Large intestine (tissue), 3 donors: ENCODE results near the gene LAS1L. TPM values are rescaled to one million over a fixed set of nuclear protein-coding genes. Genes with fewer than 3 reads are reported as not detected.
"Not testable (repeated sequence)": the region's sequence is repeated elsewhere in the genome, so short reads cannot be mapped to it uniquely, and the experiment has no call there.

Experiments
- DNase-seq, 2 donors: peaks; one replicate each; pipeline versions ENCODE4 v3.0.0 to v3.0.0-alpha.2; 2013
- H3K27ac ChIP-seq: one replicate; pipeline ENCODE4 v1.5.1; 2013; ENCODE audit warnings: low read length
- H3K27me3 ChIP-seq: 2 replicates; pipeline ENCODE4 v1.6.1; 2013; ENCODE audit warnings: low read length; ENCODE audit not compliant: control insufficient read depth, insufficient read depth
- H3K36me3 ChIP-seq: 2 replicates; pipeline ENCODE4 v1.6.1; 2013; ENCODE audit warnings: low read length; ENCODE audit not compliant: control insufficient read depth, insufficient read depth
- H3K4me1 ChIP-seq: one replicate; pipeline ENCODE4 v1.6.1; 2013; ENCODE audit warnings: low read length; ENCODE audit not compliant: control insufficient read depth, insufficient read depth
- H3K4me3 ChIP-seq: one replicate; pipeline ENCODE4 v1.5.1; 2013; ENCODE audit warnings: low read length
- H3K9me3 ChIP-seq: one replicate; pipeline ENCODE4 v1.6.1; 2013; ENCODE audit warnings: mild to moderate bottlenecking, low read depth, low read length, moderate library complexity; ENCODE audit not compliant: control insufficient read depth
- WGBS: methylation state at CpG from one replicate; pipeline ENCODE4 v1.1.5; 2013; ENCODE audit warnings: low lambda C conversion rate; ENCODE audit not compliant: insufficient coverage; 5-methylcytosine and 5-hydroxymethylcytosine counted together
- polyA plus RNA-seq: library from polyadenylated mRNA; unstranded; fragments of 120-200 nt; gene quantifications from one replicate; pipeline ENCODE4 v1.2.1, GENCODE V29; 2013

Gene LAS1L
- polyA plus RNA-seq, 1 donor: 27.7 TPM

DNA sequence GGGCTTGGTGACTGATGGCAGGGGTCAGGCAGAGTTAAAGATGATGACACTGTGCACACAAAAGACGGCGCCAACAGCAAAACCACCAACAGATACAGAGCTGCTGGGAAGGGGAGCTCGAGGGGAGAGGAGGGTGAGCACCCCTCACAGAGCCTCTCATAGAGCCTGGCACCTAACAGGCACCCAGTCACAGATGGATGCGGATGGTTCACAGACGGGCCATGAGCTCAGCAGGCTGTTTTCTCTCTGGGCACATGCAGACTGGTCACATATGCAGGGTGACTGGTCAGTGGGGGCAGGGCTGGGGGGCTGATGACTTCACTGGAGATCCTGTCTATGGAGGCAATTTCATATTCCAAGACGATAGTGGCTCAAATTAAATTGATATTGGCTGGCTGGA, 15.1 kb downstream of the LAS1L start:
- H3K36me3 ChIP-seq: peaks cover 39% of the 10 kb centered on the region
- not testable (repeated sequence) for DNase-seq, H3K27me3 ChIP-seq

DNA sequence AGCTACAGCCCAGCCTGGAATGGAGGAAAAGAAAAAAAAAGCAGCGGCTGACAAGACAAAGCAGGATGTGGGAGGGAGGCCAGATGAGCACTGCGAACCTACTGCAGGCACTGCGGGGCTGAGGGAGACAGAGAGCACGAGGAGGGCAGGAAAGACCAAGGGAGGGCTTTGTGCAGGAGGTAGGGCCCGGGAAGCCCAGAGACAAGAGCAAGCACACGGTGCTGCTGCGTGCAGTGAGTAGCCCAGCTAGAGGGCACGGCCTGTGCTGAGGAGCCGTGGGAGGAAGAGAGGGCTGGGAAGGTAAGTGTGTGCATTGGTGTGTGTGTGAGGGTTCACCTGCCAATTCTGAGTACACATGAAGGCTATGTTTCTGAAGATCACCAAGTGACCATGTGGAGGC, 15.6 kb downstream of the LAS1L start:
- DNase-seq, H3K9me3 ChIP-seq, H3K4me3 ChIP-seq, H3K27me3 ChIP-seq, H3K4me1 ChIP-seq, H3K27ac ChIP-seq: not testable (repeated sequence)
- no CpG with 5 or more reads among the region's 9 CpGs for WGBS
- peaks cover 38% of the 10 kb centered on the region for H3K36me3 ChIP-seq

More for the DNA sequence above, 15.1 kb downstream of the LAS1L start:
- not testable (repeated sequence) for H3K9me3 ChIP-seq, H3K4me1 ChIP-seq, H3K4me3 ChIP-seq, H3K27ac ChIP-seq
- no CpG with 5 or more reads among the region's 6 CpGs for WGBS

DNA sequence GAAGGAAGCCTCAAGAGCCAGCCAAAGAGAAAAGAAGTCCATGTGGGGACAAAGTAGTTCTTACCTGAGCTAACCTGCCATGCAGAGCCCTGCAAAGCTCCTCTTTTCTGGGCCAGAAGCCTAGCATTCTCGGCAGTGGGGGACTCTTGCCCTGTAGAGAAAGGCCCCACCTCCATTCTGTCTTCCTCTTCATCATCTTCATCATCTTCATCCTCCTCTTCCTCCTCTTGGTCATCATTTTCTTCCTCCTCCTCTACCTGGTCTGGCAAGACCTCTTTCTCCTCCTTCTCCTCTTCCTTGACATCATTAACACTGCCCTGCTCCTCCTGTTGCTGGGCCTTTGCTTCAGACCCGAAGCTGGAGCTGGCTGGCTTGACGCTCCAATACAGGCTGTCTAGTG, 16.7 kb downstream of the LAS1L start:
- H3K4me3 ChIP-seq: no peak overlapping the region
- no peaks in the 10 kb centered on the region for H3K4me1 ChIP-seq
- no peak for DNase-seq
- no peaks in the 10 kb centered on the region for H3K9me3 ChIP-seq
- peaks cover 30% of the 10 kb centered on the region for H3K36me3 ChIP-seq
- no CpG with 5 or more reads among the region's 3 CpGs for WGBS
- no peaks in the 10 kb centered on the region for H3K27me3 ChIP-seq
- no peak overlapping the region for H3K27ac ChIP-seq

DNA sequence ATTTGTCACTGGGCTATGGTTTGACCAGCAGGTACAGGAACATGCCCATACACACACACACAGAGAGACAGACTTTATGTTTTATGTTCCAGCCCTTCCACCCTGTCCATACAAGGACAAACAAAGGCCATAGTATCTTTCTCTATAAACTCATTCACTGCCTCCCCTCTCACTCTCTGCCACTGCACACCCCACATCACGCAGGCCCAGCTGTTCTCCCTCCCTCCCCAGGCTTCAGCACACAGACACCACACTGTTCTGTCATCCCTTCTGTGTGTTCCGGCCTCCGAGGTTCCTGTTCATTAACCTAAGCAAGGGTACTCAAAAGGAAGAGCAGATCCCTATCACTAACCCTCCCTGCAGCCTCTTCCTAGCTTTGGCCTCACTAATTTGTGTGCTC, 17.8 kb downstream of the LAS1L start:
- Histone ChIP-seq H3K36me3 (peaks cover 26% of the 10 kb centered on the region), H3K9me3 (no peaks in the 10 kb centered on the region), H3K4me1 (no peaks in the 10 kb centered on the region), H3K27ac (no peak overlapping the region), H3K27me3 (no peaks in the 10 kb centered on the region), H3K4me3 (no peak overlapping the region)
- WGBS: no CpG with 5 or more reads among the region's 3 CpGs
- DNase-seq: no peak

DNA sequence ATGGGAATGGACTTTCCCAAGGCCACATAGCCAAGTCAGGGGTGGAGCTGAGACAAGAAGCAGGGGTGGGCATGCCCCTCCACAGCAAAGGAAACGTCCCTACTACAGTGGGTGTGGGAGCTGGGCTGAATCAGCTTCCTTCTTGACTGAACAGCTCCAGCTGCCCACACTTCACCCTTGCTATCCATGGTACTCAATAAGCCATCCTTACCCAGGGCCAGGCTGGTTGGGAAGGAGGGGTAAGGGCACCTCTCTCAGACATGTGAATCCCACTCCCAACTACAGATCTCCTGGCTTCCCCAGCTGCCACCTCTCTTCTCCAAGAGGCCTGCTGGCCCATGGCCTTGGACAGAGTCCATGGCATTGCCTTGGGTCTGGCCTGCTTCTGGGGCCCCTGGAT, 21.0 kb downstream of the LAS1L start:
- Histone ChIP-seq H3K4me1 (no peaks in the 10 kb centered on the region), H3K27ac (no peak overlapping the region), H3K27me3 (no peaks in the 10 kb centered on the region), H3K4me3 (no peak overlapping the region), H3K36me3 (peaks cover 16% of the 10 kb centered on the region), H3K9me3 (no peaks in the 10 kb centered on the region)
- no CpG with 5 or more reads among the region's 1 CpG for WGBS
- DNase-seq: no peak

DNA sequence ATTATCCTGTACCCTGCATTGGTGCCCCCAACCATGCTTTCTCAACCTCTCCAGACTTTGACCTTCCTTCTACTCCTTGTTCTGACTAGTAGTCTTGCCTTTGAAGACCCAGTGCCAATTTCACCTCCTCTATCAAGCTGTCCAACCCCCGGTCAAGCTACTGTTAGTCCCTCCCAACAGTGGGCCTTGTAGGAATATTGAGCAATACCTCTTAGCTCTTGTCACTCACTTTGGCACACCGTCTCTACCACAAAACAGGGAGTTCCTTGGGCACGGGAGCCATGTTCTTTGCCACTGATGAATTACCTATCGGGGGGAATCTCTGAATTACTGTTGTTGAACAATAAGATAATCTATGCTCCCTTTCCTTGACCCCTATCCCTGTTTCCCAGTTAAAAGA, 25.2 kb downstream of the LAS1L start:
- H3K36me3 ChIP-seq: peaks cover 2% of the 10 kb centered on the region
- no peak overlapping the region for H3K4me3 ChIP-seq
- no CpG with 5 or more reads among the region's 4 CpGs for WGBS
- DNase-seq: no peak
- H3K27me3 ChIP-seq: no peaks in the 10 kb centered on the region
- H3K27ac ChIP-seq: no peak overlapping the region
- no peaks in the 10 kb centered on the region for H3K4me1 ChIP-seq
- H3K9me3 ChIP-seq: no peaks in the 10 kb centered on the region

DNA sequence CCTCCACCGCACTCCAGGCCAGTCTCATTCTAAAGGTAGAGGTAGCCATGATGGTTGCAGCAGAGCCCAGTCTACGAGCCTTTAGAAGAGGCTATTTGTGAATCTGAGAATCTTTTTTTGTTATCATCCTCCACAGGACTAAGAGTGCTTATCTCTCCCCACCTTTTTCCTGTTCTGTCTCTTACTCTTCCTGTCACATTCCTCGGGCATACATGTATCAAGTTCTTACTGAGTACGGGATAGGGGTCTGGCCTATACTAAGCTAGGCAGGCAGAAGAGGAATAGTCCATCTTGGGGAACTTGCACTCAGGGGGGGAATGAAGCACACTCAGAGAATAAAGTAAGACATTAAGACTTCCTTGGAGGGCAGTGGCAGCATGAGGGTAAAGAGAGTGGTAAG, 25.7 kb downstream of the LAS1L start:
- no CpG with 5 or more reads among the region's 4 CpGs for WGBS
- Histone ChIP-seq H3K27me3 (no peaks in the 10 kb centered on the region), H3K36me3 (peaks cover 2% of the 10 kb centered on the region)

DNA sequence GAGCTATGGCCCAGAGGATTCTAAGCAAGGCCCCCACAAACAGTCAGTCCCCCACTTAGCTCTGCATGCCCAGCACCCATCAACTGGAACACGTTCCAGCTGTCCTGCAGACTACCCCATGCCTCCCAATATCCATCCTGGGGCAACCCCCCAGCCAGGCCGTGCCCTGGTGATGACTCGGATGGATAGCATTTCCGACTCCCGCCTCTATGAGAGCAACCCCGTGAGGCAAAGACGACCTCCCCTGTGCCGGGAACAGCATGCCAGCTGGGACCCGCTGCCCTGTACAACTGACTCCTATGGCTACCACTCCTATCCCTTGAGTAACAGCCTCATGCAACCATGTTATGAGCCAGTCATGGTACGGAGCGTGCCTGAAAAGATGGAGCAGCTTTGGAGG, 32.0 kb downstream of the LAS1L start:
- no peaks in the 10 kb centered on the region for H3K4me1 ChIP-seq
- no CpG with 5 or more reads among the region's 11 CpGs for WGBS
- no peaks in the 10 kb centered on the region for H3K36me3 ChIP-seq
- no peak for DNase-seq
- H3K4me3 ChIP-seq: no peak overlapping the region
- no peaks in the 10 kb centered on the region for H3K9me3 ChIP-seq
- no peaks in the 10 kb centered on the region for H3K27me3 ChIP-seq
- no peak overlapping the region for H3K27ac ChIP-seq

More for the DNA sequence above, 25.7 kb downstream of the LAS1L start:
- H3K4me1 ChIP-seq: no peaks in the 10 kb centered on the region
- no peak overlapping the region for H3K27ac ChIP-seq
- no peaks in the 10 kb centered on the region for H3K9me3 ChIP-seq
- no peak overlapping the region for H3K4me3 ChIP-seq
- no peak for DNase-seq

DNA sequence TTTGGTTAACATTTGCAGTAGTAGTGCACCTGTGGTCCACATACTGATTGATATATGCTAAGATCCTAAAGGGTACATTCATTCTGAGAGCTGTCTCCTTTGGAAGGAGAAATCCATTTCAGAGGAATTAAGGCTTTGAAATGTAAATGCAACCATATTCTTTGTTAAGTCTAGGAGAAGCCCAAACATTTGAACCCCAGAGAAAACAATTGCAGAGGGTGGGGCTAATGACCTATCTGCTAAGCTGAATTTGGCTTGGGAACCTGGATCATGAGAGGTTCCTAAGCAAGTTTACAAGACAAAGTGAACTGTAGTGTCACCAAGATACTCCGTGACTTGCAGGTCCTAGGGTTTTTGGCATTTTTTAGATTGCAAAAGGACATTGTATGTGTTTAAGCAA, 41.2 kb downstream of the LAS1L start:
- H3K9me3 ChIP-seq: no peaks in the 10 kb centered on the region
- no peak overlapping the region for H3K4me3 ChIP-seq
- WGBS: no CpG with 5 or more reads among the region's 1 CpG
- no peaks in the 10 kb centered on the region for H3K27me3 ChIP-seq
- no peaks in the 10 kb centered on the region for H3K4me1 ChIP-seq
- no peaks in the 10 kb centered on the region for H3K36me3 ChIP-seq
- no peak overlapping the region for H3K27ac ChIP-seq
- no peak for DNase-seq

DNA sequence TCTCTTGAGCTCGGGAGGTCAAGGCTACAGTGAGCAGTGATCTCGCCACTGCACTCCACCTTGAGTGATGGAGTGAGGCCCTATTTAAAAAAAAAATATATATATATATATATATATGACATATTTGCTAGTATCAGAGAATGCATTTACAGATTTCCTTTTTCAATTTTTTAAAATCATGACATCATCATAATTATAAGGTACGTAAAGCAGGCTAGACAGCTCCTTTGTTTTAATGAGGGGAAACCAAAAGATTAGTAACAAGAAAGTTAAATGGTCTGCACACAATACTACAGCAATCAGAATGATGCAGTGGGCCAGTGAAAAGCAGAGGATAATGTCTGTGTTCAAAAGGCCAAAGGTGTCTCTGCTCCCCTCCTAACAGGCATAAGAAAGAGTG, 43.0 kb downstream of the LAS1L start:
- Histone ChIP-seq H3K4me3 (no peak overlapping the region), H3K27ac (no peak overlapping the region), H3K36me3 (no peaks in the 10 kb centered on the region), H3K9me3 (no peaks in the 10 kb centered on the region), H3K4me1 (no peaks in the 10 kb centered on the region), H3K27me3 (no peaks in the 10 kb centered on the region)
- DNase-seq: no peak
- WGBS: no CpG with 5 or more reads among the region's 3 CpGs

DNA sequence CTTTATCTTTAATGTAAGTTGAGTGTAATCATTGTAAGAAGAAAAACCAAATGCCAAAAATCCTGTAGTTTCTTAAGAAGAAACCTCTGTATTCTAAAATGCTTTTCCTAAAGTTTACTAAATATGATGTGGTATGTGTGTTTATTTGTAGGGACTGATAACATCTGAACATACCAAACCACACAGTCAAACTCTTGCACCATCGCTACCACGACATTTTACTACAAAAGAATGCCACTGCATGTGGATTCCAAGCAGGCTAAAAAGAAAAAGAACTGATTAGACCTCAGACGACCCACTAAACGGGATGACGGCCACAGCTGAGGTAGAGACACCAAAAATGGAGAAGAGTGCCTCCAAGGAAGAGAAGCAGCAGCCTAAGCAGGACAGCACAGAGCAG, 46.1 kb downstream of the LAS1L start:
- no peak overlapping the region for H3K4me3 ChIP-seq
- H3K36me3 ChIP-seq: no peaks in the 10 kb centered on the region
- DNase-seq: no peak
- WGBS: no CpG with 5 or more reads among the region's 5 CpGs
- H3K27ac ChIP-seq: no peak overlapping the region
- H3K4me1 ChIP-seq: no peaks in the 10 kb centered on the region
- H3K9me3 ChIP-seq: no peaks in the 10 kb centered on the region
- no peaks in the 10 kb centered on the region for H3K27me3 ChIP-seq
